Right lobe of liver (tissue), 4 donors: ENCODE measurements around the gene CLOCK.

Source experiments
- POLR2A ChIP-seq: fragments of 450-650 bp; IDR thresholded peaks from one replicate; pipeline ENCODE4 v1.6.1; 2017; ENCODE audit warnings: antibody characterized with exemption, mild to moderate bottlenecking
- TF ChIP-seq, protein P1 (sequence below), 4 donors: fragments of 200-600 bp in 3 of 4; fragments of 450-650 bp in 1 of 4; IDR thresholded peaks; one replicate each; pipeline versions ENCODE4 v1.5.1 to v1.8.0; 2016 to 2022; ENCODE audit warnings: antibody characterized with exemption in 4 of 4, mild to moderate bottlenecking in 2 of 4
- donor health status: DM: no; HTN: no; CAD: no.
- donor health status: DM: no; HTN: no; CAD: no.
- donor health status: DM: no; HTN: yes; CAD: no.

DNA sequence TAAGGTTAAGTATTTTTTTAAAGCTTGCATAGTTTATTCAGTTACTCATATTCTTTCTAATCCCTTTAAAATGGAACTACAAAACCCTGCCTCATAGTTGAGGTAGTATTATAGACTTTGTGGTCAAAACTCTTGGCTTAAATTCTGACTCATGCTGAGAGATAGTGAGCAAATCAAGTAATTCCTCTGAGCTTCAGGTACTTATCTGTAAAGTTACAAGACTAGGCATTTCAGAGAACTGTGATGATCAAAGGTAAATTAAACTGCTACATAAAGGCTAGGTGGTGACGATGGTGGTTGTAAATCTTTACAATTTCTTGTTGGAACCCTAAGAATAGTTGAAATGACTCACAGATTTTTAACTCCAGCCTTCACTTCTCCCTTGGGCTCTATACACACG is 3.2 kb upstream of the CLOCK start:
- TF ChIP-seq POLR2A = no peak
- TF ChIP-seq, protein P1, sequence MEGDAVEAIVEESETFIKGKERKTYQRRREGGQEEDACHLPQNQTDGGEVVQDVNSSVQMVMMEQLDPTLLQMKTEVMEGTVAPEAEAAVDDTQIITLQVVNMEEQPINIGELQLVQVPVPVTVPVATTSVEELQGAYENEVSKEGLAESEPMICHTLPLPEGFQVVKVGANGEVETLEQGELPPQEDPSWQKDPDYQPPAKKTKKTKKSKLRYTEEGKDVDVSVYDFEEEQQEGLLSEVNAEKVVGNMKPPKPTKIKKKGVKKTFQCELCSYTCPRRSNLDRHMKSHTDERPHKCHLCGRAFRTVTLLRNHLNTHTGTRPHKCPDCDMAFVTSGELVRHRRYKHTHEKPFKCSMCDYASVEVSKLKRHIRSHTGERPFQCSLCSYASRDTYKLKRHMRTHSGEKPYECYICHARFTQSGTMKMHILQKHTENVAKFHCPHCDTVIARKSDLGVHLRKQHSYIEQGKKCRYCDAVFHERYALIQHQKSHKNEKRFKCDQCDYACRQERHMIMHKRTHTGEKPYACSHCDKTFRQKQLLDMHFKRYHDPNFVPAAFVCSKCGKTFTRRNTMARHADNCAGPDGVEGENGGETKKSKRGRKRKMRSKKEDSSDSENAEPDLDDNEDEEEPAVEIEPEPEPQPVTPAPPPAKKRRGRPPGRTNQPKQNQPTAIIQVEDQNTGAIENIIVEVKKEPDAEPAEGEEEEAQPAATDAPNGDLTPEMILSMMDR (IDR thresholded peaks at IDR 0.05) = no peak
